Ovary (tissue), 3 donors: Measurements from ENCODE around the gene IP6K2.

ENCODE experiments used
- CTCF ChIP-seq, 3 donors: fragments of 450-650 bp in 2 of 3; fragments of 200-600 bp in 1 of 3; IDR thresholded peaks; one replicate each; pipeline versions ENCODE4 v1.5.1 to v1.8.0; 2016 to 2022; ENCODE audit warnings: antibody characterized with exemption in 3 of 3, mild to moderate bottlenecking in 1 of 3
- POLR2A ChIP-seq: fragments of 450-650 bp; IDR thresholded peaks from one replicate; pipeline ENCODE4 v1.6.1; 2017; ENCODE audit warnings: antibody characterized with exemption, mild to moderate bottlenecking, moderate library complexity
- donor health status: DM: no; HTN: no; CAD: no.

DNA sequence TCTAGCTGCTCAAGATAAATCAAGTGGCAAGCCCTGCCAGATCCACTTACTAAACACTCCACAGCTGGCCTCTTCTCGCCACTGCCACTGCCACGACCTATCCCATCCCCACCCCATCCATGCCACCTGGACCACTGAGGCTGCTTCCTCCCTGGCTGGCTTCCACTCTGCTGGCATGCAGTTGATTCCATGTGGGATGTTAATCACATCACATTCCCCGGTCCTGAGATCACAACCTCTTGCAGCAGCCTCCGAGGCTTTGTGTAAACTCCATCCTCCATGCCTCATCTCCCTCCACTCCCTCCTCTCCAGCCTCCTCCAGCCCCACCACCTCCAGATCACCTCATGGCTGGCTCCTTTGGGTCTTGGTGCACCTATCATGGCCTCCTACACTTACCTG, 39.0 kb downstream of the IP6K2 start:
- TF ChIP-seq POLR2A (no peak), CTCF (IDR thresholded peaks at IDR 0.05) (no peak)
